Mesothelial cell of epicardium (in vitro differentiated cells): ENCODE measurements around the gene COTL1. TPM values are rescaled to one million over a fixed set of nuclear protein-coding genes. Genes with fewer than 3 reads are reported as not detected.

Experiments
- DNase-seq, 2 experiments: peaks; one replicate each; pipeline ENCODE4 v3.0.0; 2021; ENCODE audit warnings: low spot score in 2 of 2; ENCODE audit not compliant: unreplicated experiment in 2 of 2
- H3K27ac Mint-ChIP-seq: 2 replicates; pipeline ENCODE4 v1.8.0; 2021; ENCODE audit warnings: mixed read lengths
- H3K27me3 Mint-ChIP-seq: 2 replicates; pipeline ENCODE4 v1.8.0; 2021; ENCODE audit warnings: low read depth, mixed read lengths
- H3K36me3 Mint-ChIP-seq: 2 replicates; pipeline ENCODE4 v1.8.0; 2021; ENCODE audit warnings: mixed read lengths
- H3K4me1 Mint-ChIP-seq: 2 replicates; pipeline ENCODE4 v1.8.0; 2021; ENCODE audit warnings: mixed read lengths
- H3K4me3 Mint-ChIP-seq: 2 replicates; pipeline ENCODE4 v1.8.0; 2021; ENCODE audit warnings: mild to moderate bottlenecking, moderate library complexity, mixed read lengths
- H3K9me3 Mint-ChIP-seq: 2 replicates; pipeline ENCODE4 v1.8.0; 2021; ENCODE audit warnings: mixed read lengths
- CTCF ChIP-seq: fragments of 200-600 bp; sonication (generic); IDR thresholded peaks from one replicate; pipeline ENCODE4 v1.5.0; 2021; ENCODE audit warnings: antibody characterized with exemption; ENCODE audit not compliant: unreplicated experiment
- total RNA-seq: library from RNA; stranded (reverse); gene quantifications from 3 replicates; pipeline ENCODE4 v1.2.1, GENCODE V29; 2021

Gene COTL1
- total RNA-seq, 1 donor from 2014 or later: 116 TPM

GRCh38 chr16:84571506-84571905 is 46.4 kb downstream of the COTL1 start:
- peaks cover 10% of the 10 kb centered on the region for H3K9me3 Mint-ChIP-seq
- H3K36me3 Mint-ChIP-seq: peaks cover 35% of the 10 kb centered on the region
- no peak for DNase-seq
- H3K4me3 Mint-ChIP-seq: no peak overlapping the region
- H3K27ac Mint-ChIP-seq: no peak overlapping the region
- no peak for TF ChIP-seq CTCF
- H3K4me1 Mint-ChIP-seq: peaks cover 6% of the 10 kb centered on the region
- H3K27me3 Mint-ChIP-seq: no peaks in the 10 kb centered on the region

- Mint-ChIP-seq H3K27ac (no peak overlapping the region), H3K4me1 (peaks cover 2% of the 10 kb centered on the region), H3K27me3 (no peaks in the 10 kb centered on the region), H3K4me3 (no peak overlapping the region), H3K9me3 (peaks cover 10% of the 10 kb centered on the region), H3K36me3 (peaks cover 35% of the 10 kb centered on the region)
- TF ChIP-seq CTCF: no peak
- DNase-seq: no peak
Observed at GRCh38 chr16:84570739-84571403, 47.0 kb downstream of the COTL1 start.

- peaks cover 41% of the 10 kb centered on the region for H3K36me3 Mint-ChIP-seq
- H3K4me1 Mint-ChIP-seq: peaks cover 2% of the 10 kb centered on the region
- H3K4me3 Mint-ChIP-seq: no peak overlapping the region
- no peak for TF ChIP-seq CTCF
- peaks cover 10% of the 10 kb centered on the region for H3K9me3 Mint-ChIP-seq
- no peaks in the 10 kb centered on the region for H3K27me3 Mint-ChIP-seq
- DNase-seq: no peak
- no peak overlapping the region for H3K27ac Mint-ChIP-seq
Observed at GRCh38 chr16:84569382-84569987, 48.4 kb downstream of the COTL1 start.

DNA sequence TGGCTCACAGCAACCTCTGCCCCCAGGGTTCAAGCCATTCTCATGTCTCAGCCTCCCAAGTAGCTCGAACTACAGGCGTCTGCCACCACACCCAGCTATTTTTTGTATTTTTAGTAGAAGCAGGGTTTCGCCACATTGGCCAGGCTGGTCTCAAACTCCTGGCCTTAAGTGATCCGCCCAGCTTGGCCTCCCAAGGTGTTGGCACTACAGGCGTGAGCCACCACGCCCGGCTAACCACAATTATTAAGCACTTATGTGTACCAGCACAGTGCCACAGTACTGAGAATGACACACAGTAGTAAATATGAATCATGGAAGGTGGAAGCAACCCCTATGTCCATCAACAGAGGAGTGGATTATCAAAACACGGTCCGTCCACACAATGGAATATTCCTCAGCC is 49.8 kb downstream of the COTL1 start:
- no peaks in the 10 kb centered on the region for H3K4me1 Mint-ChIP-seq
- no peak overlapping the region for H3K4me3 Mint-ChIP-seq
- peaks cover 43% of the 10 kb centered on the region for H3K36me3 Mint-ChIP-seq
- no peak for DNase-seq
- no peaks in the 10 kb centered on the region for H3K27me3 Mint-ChIP-seq
- H3K9me3 Mint-ChIP-seq: peaks cover 10% of the 10 kb centered on the region
- no peak overlapping the region for H3K27ac Mint-ChIP-seq
- no peak for TF ChIP-seq CTCF

DNA sequence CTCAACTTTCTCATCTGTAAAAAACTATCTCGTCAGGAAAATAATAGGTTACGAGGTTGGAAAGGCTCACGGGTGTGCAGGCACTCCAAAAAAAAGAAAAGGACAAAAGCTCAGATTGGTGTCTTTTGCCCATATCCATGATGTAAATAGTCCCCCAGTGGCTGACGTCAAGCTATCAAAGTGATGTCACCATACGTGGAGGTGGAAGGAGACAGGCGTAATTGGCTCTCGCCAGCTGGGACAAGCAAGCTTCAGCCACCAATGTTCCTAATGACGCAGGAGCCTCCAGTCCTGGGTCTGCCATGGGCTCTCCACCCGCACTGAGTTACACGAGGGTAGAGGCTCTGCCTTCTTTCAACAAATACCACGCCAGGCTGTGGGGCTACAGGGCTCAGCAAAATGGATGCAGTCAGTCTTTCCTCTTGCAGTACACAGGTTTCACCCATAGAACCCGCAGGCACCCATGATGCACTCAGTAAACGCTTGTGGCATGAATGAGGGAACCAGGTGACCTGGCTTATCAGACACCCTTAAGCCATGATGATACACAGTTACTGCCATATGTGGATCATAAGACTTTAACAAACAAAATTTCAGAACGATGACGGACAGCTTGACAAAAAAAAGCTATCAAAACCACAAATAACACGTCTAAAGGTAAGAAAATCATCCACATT is 50.5 kb downstream of the COTL1 start:
- no peak for DNase-seq
- H3K27ac Mint-ChIP-seq: no peak overlapping the region
- H3K9me3 Mint-ChIP-seq: peaks cover 10% of the 10 kb centered on the region
- peaks cover 41% of the 10 kb centered on the region for H3K36me3 Mint-ChIP-seq
- H3K4me3 Mint-ChIP-seq: no peak overlapping the region
- TF ChIP-seq CTCF: no peak
- no peaks in the 10 kb centered on the region for H3K27me3 Mint-ChIP-seq
- H3K4me1 Mint-ChIP-seq: no peaks in the 10 kb centered on the region
